ENCODE measurements around the gene DKKL1.
"Not testable (repeated sequence)": the region's sequence is repeated elsewhere in the genome, so short reads cannot be mapped to it uniquely, and the experiment has no call there.

The DKKL1 gene

DNA sequence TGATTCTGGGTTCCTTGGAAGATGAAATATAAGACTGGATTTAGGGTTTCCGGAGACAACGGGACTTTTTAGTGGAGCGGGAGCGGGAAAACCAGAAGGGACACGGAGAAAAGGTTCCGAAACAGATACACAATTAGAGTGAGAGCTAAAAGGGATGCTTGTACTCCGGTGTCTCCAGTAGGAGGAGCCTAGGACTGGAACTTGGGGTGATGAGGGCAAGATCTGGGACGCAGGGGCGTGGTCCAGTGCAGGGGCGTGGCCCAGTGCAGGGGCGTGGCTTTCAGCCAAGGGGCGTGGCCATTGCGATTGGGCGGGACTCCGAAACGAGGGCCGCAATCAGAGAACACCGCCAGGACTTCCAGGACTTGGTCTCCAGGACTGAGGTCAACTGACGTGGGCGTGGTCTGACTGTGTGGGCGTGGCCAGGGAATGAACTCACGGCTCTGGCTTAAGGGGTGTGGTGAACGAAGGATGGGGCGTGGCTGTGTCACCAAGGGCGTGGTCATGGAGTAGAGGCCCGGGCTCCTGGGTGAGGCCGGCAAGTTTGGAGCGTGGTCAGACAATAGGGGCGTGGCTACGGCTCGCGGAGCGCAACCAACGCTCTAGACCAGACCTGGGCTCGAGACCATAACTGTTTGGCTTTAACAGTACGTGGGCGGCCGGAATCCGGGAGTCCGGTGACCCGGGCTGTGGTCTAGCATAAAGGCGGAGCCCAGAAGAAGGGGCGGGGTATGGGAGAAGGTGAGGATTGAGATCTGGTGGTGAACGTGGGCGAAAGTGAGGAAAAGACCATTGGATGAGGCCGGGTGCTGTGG, at the start of gene DKKL1:
Gene DKKL1, plus strand, starts transcription at position 610 of the 815 bp plus-strand sequence. Its CDS starts 122 bp downstream, at position 732.
- no peak for DNase-seq

GRCh38 chr19:49315111-49315510, 48.6 kb upstream of the DKKL1 start:
- no peak for DNase-seq

DNA sequence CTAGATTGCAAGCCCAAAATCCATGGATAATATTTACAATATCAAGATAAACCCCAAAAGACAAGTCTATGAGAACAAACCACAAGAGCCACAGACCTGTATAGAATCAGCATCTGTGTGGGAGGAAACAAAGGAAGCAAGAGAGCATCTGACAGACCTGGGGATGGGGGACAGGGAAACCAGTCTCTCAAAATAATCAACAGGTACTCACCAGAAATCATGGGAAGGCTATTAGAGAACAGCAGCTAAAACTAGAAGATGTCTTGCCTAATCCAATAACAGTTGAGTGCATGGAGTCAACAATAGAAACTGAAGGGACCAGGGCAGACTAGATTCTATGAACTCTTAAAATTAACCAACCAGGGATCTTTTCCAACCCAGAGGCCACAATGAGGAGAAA, 47.4 kb upstream of the DKKL1 start:
- DNase-seq, result no peak

- no peak for DNase-seq
Measured at GRCh38 chr19:49318296-49318695, 45.4 kb upstream of the DKKL1 start.

GRCh38 chr19:49324801-49325576, 38.7 kb upstream of the DKKL1 start, which contains the start of gene SLC6A16:
SLC6A16 (minus strand) TSS chr19:49325191; CDS start chr19:49311347, 13,844 bp downstream.
- DNase-seq, result no peak

GRCh38 chr19:49325756-49326155, 37.9 kb upstream of the DKKL1 start:
- DNase-seq, result not testable (repeated sequence)

DNA sequence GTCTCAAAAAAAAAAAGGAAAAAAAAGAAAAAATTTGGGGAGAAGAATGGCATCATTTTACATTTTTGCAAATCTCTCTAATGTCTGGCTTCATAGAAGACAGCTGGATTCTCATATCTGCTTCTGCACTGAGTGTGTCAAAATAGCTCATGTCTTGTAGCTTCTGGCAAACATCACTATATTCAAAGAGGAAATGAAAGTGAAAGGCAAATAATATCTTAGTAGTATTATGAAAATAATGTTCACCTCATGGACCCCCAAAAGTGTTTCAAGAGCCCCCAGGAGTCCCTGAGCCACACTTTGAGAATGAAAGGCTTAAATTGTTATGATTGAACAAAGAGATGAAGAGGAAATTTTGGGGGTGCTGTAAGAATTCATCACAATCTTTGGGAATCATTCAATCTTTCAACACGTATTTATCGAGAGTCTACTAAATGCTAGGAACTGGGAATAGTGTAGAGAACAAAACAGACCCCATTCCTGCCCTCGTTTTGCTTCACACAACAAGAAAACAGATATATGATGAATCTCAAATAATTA, 37.4 kb upstream of the DKKL1 start:
- no peak for DNase-seq

GRCh38 chr19:49327878-49328544, 35.7 kb upstream of the DKKL1 start:
- no peak for DNase-seq

- no peak for DNase-seq
Measured at GRCh38 chr19:49328741-49329140, 34.9 kb upstream of the DKKL1 start.

GRCh38 chr19:49331187-49331586, 32.5 kb upstream of the DKKL1 start:
- DNase-seq, result not testable (repeated sequence)

GRCh38 chr19:49331616-49332055, 32.0 kb upstream of the DKKL1 start:
- DNase-seq, result no peak

- not testable (repeated sequence) for DNase-seq
Measured at GRCh38 chr19:49332691-49333417, 30.8 kb upstream of the DKKL1 start.

- DNase-seq, result no peak
Measured at GRCh38 chr19:49333418-49333805, 30.3 kb upstream of the DKKL1 start.

- no peak for DNase-seq
Measured at GRCh38 chr19:49333811-49334288, 29.8 kb upstream of the DKKL1 start.

GRCh38 chr19:49335071-49335783, 28.4 kb upstream of the DKKL1 start, which contains the start of gene CD37:
CD37 (plus strand) TSS chr19:49335406; CDS start chr19:49335541, 135 bp downstream.
- DNase-seq, result no peak

- no peak for DNase-seq
Measured at GRCh38 chr19:49335784-49336481, 27.7 kb upstream of the DKKL1 start.

DNA sequence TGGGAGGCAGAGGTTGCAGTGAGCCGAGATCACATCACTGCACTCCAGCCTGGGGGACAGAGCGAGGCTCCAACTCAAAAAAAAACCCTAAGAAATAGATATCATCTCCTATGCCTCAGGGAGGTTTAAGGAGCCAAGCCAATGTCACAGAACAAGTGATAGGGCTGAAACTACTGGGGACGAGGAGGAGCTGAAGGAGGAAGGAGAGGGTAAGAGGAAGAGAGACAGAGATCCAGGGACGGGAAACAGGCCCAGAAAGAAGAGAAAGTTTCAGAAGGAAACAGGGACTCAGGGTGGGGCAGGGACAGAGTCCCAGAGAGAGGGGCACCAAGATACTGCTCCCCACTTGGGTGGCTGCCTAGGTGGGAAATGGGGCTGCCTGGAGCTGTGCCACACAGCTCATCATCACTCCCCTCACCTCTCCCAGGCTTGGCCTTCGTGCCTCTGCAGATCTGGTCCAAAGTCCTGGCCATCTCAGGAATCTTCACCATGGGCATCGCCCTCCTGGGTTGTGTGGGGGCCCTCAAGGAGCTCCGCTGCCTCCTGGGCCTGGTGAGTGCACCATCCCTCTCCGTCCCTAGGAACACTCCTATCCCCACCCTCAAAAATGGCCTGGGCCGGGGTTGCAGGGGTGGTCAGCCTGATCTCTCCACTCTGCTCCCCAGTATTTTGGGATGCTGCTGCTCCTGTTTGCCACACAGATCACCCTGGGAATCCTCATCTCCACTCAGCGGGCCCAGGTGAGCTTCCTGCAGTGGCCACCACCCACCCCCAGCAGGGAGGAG, 27.0 kb upstream of the DKKL1 start:
- DNase-seq, result no peak

DNA sequence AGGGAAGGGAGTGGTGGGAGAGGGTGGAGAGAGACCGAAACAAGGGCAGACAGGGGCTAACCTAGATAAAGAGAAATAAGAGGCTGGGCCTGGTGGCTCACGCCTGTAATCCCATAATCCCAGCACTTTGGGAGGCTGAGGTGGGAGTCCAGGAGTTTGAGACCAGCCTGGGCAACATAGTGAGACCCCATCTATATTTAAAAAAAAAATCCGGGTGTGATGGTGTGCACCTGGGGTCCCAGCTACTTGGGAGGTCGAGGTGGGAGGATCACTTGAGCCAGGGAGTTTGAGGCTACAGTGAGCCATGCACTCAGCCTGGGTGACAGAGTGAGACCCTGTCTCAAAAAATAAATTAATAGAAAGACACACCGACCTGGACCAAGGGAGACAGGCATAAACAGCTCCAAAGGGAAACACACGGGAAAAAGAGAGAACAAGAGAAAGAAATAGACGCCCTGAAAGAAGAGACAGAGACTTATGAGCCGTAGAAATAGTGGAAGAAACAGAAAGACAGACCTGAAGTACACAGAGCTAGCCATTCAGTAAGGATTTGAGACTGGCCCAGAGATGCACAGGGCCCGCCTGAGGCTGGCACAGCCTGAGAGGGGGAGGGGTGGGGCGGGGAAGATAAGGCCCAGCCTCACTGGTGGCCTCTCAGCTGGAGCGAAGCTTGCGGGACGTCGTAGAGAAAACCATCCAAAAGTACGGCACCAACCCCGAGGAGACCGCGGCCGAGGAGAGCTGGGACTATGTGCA, 26.2 kb upstream of the DKKL1 start:
- DNase-seq, result no peak

All from NCI-H2081 (cell line).